Activated CD4-positive, alpha-beta T cell treated with anti-CD3 and anti-CD28 coated beads for 4 hours (primary cell): Measurements from ENCODE around the gene CD247.

Experiments used
- DNase-seq, 2 donors: peaks; one replicate each; pipeline ENCODE4 v3.0.0-alpha.2; 2020

The CD247 gene

GRCh38 chr1:167457936-167458584, 60.3 kb downstream of the CD247 start:
- no peak for DNase-seq

DNA sequence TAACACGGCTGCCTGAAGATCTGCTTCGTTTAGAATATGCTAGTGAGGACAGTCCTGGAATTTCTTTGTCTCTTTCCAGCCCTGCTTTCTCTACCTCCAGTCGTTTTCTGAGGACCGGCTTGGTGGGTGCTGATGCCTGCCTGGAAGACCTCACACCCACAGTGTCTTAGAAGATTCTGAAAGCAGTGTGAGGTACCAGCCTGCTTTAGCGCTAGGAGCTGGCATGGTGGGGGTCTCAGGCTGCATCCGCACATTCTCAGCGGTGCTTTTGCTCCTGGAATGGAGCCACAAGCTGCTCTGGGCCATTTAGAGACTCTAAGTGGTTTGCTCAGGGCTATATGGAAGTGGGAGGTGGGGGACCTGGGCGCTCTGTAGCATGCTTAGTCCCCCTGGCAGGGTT, 61.4 kb downstream of the CD247 start:
- DNase-seq: no peak

GRCh38 chr1:167456524-167456923, 61.8 kb downstream of the CD247 start:
- no peak for DNase-seq

DNA sequence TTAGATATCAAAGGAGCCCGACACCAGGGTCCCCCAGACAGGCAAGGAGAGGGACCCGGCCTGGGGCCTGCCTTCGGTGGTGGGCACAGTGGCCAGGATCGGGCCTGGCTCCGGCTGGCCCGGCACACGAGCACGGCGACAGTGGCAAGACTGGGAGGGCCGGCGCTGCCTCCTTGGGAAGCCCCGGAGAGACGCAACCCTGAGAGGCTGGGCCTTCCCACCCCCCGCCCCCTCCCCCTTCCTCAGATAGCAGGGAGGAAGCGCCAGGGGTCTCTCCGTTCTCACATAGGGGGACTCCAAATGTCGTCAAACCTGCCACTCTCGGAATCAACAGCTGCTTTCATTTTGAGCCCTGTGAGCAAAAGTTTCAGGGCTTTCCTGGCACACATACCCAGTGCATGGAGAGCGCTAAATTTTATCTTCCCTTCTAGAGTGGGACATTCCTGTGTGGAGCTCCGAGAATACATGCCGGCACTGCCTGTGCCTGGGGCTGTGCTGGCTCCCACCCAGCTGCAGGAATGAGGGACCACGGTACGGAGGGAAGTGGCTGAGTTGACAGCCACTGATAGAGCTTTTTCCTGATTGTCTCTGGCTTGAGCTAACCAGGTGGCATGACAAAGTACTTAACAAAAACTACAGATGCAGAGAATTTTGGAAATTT, 62.4 kb downstream of the CD247 start:
- DNase-seq: peak; percentile 36 to 49

GRCh38 chr1:167454894-167455785, 63.2 kb downstream of the CD247 start:
- DNase-seq: peak; percentile 71 to 82

DNA sequence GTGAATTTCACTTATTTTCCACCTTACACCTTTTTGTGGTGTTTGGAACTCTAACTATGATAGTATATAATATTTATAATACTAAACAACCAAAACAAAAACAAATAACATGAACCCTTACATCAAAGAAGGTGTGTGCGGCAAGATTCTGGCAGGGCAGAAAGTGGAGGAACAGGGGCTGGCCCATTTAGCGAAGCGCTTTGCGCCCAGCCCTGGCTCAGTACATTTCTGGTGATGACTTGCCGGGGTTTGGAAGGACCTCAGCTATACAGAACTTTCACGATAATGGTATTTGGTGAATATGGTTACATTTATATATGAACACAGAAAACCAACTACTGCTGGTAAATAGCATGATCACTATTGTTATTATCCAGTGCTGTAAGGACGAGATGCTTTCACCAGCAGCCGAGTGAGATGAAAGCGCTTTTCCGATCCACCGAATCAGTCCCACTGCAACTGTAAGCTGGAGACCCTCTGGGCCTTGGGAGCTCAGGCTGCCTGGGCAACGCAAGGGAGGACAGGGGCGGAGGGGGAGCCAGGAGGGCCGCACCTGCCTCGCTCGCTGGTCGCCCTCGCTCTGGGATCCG, 63.9 kb downstream of the CD247 start:
- no peak for DNase-seq

DNA sequence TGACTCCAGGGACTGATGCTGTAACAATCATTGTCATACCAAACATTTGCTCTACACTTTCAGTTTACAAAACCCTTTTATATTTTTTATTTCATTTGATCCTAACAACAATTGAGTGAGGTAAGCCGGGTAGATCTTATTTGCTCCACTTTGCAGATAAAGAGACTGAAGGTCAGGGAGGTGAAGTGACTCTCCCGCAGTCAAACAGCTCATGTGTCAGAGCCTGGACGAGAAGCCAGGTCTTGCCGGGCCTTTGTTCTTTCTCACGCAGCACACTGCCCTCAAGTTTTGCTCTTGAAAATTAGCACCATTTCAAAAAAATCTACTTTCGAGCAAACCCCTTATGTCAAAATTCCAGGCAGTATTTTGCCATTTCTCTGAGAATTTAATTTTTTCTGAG, 65.2 kb downstream of the CD247 start:
- DNase-seq: no peak

- DNase-seq: no peak
Measured at GRCh38 chr1:167452483-167452882, 65.8 kb downstream of the CD247 start.

DNA sequence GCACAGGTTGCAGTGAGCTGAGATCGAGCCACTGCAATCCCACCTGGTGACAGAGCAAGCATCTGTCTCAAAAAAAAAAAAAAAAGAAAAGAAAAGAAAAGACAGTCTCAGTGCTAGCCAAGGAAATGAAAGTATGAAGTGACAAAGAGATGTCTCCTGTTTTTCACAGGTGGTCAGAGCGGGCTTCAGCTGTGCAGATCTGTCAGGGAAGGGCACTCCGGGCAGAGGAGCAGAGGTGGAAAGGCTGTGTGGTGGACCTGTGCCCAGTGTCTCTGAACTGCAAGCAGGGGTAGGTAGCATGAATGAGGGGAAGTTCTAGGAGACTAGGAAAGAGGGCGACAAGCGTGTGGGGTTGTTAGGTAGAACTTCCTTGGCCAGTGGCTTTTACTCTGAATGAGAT, 67.5 kb downstream of the CD247 start:
- no peak for DNase-seq

DNA sequence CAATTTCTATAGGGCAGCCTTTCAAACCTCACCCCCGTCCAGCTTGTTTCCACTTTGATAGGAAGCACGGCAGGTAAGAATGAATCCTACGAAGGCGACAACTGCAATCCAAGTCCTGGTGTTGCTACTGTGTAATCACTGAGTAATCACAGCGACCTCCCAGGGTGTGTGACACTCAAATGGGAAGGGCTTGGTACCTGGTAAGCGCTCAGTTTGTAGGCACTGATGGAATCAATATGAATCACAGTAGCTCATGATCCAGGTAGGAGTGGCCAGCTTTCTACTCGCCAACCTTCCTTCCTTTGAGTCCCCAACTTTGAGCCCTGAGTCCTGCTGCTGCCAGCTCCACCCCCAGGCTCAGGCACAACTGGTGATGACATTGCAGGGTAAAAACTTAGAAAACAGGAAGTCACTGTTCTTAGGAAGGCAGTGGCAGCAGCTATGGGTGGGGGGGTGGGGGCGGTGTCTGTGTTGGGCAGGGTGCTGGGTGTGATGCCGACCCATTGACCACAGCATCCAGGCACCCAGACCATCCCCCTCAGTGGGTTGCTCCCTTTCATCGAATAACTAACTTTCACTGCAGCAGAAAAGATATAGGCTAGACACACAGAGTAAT, 70.7 kb downstream of the CD247 start:
- DNase-seq: peak; percentile 67 to 70

DNA sequence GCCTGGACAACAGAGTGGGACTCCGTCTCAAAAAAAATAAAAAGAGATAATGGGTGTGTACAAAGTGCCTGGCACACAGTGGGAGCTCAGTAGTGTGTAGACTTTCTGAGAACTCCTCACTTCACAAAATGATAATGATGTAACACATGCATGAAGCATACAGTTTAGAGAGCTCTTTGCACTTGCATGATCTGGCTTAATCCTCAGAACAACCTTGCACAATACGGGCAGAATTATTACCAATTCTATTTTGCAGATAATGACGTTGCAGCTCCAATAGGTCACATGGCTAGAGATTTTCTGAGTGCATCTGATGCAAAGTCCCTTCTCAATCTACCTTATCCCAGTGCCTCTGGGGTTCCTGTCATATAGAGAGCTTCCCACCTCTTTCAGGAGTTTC, 71.4 kb downstream of the CD247 start:
- DNase-seq: no peak

DNA sequence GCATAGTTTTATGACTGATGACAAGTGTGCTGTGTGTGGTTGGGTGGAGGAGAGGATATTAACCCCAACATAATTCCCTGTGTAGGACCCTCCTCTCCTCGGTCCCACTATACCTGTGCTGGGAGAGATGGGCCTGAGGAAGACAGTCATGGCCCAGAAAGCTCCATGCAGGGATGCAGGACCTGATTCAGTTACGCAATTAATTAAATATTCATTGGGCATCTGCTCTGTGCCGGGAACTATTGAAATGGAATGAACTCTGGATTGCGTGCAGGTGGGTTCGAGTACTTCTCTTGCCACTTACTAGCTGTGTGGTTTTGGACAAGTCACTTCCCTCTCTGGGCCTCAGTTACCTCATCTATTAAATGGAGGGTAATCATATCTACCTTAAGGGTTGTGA, 74.6 kb downstream of the CD247 start:
- DNase-seq: no peak

GRCh38 chr1:167442854-167443565, 75.3 kb downstream of the CD247 start:
- DNase-seq: peak in 1 of 2 donors; percentile 1

- peak; percentile 87 to 91 for DNase-seq
Measured at GRCh38 chr1:167442142-167442848, 76.0 kb downstream of the CD247 start.

- no peak for DNase-seq
Measured at GRCh38 chr1:167441222-167441621, 77.1 kb downstream of the CD247 start.

DNA sequence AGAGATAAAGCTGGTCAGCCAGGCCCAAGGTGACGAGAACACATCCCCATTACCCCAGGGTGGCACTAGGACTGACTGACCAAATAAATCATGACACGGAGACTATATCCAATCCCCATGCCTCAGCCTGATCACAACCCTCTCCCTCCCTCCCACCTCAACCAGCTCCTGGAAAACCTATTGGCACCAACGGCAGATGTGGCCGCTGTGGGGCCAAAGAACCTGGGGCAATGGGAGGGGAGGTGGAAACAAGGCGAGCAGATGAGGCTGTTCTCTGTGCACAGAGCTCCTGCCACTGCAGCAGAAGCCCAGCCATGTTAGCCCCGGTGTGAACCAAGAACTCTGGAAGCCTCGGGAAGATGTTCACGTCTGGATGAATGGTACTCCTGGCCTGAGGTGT, 77.6 kb downstream of the CD247 start:
- DNase-seq: no peak

DNA sequence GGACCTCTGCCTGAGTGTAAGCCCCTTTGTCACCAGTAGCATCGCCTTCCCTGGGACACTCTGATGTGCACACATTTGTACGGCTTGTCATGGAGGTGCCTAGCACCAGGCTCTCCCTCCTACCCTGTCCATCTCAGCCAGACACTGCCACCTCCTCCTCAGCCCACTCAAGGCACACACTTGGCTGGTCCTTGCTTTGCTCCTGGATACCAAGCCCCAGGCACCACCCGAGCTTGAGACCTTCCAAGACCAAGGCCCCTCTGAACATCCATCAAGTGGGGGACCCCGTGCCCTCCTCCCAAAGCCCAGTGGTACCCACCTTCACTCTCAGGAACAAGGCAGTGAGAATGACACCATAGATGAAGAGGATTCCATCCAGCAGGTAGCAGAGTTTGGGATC, 78.0 kb downstream of the CD247 start:
- DNase-seq: no peak

DNA sequence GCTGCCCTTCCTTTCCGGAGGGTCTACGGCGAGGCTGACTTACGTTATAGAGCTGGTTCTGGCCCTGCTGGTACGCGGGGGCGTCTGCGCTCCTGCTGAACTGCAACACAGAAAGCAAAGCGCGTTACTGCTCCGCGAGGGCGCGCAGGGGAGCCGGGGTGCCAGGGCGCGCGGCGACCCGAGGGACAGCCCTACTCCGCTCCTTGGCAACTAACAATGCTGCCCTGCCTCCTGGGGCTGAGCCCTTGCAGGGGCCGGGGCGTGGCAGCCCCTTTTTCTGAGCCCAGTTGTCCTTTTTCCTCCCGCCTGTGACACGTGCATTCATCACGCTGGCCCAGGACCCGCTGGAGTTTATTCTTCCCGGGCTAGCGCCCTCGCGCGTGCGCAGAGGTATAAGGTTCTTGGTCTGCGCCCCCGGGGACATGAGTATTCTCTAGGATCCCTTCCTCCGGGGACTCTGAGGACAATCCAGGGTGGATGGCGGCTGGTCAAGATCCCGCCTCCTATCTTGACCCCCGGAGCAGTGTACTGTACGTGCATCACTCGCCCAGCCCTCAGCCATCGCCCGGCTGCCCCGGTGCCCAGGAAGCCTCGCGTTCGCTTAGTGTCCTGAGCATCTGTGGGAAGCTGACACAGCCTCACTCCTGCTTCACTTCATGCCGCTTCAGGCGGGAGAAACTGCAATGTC, 78.9 kb downstream of the CD247 start:
- DNase-seq: no peak

- DNase-seq: no peak
Measured at GRCh38 chr1:167438171-167439138, 79.9 kb downstream of the CD247 start.

DNA sequence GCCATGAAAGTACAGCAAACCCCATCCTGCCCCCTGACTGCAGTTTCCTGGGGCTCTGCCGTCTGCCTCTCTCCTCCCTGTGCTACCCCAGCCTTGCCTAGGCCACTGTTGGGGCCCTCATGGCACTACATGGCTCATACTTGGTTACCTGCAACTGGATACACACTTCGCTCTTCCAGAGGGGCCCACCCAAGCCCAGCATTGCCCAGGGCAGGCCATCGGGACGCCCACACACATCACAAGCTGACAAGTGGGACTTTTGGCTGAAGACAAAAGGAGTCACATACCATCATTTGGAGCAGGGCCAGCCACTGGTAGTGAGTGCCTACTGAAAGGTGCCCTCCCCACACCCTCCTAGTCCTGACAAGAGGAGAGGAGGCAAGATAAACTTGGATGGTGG, 82.8 kb downstream of the CD247 start:
- DNase-seq: no peak
